HG02798 (cell line): Measurements from ENCODE around the gene ZNF44.
"Not testable (repeated sequence)": the region's sequence is repeated elsewhere in the genome, so short reads cannot be mapped to it uniquely, and the experiment has no call there.

Experiments
- ATAC-seq: cut with Tn5 transposase; IDR thresholded peaks from one replicate; pipeline ENCODE4 v1.9.1; 2021; ENCODE audit warnings: mild to moderate bottlenecking; ENCODE audit not compliant: unreplicated experiment, poor library complexity

ZNF44 gene

DNA sequence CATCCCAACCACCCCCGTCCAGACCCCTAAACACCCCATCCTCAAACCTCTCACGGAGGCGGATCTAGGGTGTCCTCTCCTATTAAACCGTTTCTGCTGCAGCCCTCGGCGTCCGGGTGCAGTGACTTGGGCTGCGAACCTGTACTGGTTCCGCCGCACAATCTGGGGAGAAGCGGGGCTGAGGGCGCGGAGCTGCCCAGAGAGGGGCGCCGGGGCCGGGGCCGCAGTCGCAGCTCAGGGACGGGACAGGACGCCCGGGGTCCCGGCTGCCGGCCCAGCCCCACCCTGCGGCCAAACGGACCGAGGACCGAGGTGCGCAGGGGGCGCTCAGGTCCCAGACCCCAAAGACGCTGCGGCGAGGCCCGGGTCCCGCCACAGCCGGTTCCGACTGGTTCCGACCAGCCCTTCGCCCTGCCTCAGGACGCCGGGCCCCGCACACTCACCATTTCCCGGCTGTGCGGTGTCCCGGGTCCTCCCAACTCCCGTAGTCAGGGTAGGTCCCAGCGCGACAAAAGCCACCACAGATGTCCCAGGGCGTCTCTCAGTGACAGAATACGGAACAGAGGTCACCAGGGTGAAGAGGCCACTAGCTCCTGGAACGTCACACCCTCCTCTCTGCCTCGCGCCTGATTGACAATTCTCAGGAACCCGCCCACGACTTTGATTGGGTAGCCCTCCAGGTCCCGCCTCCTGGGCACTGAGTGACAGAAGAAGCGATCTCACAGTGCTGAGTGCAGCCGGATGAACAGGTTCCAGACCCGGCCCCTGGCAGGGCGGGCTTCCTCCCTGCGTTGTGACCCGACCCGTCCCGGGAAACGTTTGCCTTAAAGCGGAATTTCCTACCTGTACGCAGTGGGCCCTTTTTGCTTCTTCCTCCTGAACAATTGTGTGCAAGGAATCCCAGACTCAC, at the start of gene ZNF44:
Gene ZNF44 (minus strand): TSS at position 635 of the 910 bp plus-strand sequence. CDS start 189 bp downstream, at position 446.
- peak; percentile 95 for ATAC-seq

DNA sequence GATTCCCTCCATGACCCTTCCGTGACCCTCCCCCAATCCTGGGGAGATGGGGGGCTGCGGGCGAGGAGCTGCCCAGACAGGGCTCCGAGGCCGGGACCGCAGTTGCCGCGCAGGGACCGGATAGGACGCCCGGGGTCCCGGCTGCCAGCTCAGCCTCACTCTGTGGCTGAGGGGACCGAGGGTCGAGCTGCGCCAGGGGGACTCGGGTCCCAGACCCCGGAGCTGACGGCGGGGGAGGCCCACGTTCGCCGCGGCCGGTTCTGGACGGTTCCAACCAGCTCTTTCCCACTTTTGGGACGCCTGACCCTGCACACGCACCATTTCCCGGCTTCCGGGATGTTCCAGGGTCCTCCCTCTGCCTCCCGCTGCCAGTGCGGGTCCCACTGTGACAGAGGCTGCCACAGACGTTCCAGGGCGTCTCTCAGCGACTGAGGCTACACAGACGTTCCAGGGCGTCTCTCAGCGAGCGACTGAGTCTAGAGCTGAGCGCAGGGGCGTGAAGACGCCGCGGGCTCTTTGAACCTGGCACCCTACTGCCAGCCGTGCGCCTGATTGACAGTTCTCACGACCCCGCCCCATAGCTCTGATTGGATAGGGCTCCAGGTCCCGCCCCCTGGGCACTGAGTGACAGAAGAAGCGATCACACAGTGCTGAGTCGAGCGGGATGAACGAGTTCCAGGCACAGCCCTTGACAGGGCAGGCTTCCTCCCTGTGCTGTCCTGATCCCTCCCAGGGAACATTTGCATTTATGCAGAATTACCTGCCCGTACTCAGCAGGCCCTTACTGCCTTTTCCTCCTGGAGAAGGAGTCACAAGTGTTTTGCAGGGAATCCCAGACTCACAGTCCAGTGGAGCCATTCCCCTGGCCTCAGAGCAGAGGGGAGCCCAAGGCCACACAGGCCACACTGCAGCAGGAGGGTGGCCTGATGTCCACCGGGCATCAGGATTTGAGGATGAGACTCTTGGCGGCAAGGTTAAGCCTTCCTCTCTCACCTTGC, 38.8 kb upstream of the ZNF44 start, which contains the start of gene ZNF563:
Gene ZNF563 (minus strand): TSS at position 472 of the 998 bp plus-strand sequence. CDS start 151 bp downstream, at position 321.
- ATAC-seq = peak; percentile 96

DNA sequence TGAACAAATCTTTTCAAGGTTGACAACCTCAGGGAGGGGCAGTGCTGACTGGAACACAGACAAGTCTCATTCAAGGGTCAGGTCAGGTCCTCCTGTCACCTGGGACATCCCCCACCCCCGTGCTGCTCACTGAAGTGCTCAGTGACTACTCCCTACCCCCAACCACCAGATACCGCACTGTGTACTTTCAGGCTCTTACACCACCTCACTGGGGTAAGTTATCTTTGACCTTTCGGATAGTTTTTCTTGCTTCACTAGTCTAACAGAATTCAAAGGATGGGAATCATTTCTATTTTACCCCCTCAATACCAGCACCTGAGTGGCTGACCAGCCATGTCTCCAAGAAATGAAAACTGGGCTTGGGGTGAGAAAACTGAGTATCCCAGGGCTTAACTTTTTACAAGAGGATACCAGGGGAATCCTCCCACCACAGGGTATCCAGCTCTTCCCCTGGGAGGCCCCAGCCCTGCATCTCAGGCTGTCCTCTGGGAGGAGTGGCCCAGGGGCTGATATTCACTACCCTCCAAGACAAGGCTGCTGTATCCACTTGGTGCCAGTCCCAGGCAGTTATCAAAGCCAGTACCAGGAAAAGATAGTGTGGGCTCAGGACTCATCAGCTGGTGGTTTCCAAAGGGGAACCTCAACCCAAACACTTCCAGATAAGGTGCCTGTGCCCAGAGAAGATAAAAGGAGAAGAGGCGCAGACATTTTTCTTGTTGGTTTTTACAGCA, 36.7 kb upstream of the ZNF44 start:
- ATAC-seq = peak; percentile 41

DNA sequence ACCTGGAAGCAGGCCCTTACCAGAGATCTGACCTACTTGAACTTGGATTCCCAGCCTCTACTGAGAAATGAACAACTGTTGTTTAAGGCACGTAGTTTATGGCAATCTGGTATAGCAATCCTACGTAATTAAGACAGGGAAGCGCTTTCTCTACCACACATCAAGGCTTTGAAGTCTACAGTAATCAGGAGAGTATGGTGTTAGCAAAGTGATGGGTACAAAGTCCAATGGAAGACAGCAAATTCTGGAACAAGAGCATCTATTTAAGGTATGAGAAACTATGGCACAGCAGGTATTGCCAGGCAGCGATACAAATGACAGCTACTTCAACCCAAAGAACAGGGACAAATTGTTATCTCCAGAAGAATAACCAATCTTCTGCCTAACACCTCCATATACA, 35.7 kb upstream of the ZNF44 start:
- ATAC-seq = no peak

DNA sequence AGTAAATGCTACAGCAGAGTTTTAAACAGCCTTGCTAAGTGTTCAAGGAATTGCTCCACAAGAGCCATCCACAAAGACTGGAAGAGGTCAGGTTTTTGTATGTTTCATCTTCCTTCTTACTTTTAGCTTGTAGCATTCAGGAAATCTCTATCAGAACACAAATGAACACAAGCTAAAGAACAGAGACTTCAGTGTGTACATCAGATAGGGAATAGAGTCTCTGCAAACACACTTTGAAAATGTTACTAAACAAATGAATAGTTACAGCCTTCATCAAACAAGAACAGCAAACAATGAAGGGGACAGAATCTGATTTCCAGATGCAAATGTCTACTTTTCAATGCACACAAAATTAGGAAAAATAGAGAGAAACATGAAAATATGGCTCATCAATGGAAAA, 31.0 kb upstream of the ZNF44 start:
- ATAC-seq = no peak

DNA sequence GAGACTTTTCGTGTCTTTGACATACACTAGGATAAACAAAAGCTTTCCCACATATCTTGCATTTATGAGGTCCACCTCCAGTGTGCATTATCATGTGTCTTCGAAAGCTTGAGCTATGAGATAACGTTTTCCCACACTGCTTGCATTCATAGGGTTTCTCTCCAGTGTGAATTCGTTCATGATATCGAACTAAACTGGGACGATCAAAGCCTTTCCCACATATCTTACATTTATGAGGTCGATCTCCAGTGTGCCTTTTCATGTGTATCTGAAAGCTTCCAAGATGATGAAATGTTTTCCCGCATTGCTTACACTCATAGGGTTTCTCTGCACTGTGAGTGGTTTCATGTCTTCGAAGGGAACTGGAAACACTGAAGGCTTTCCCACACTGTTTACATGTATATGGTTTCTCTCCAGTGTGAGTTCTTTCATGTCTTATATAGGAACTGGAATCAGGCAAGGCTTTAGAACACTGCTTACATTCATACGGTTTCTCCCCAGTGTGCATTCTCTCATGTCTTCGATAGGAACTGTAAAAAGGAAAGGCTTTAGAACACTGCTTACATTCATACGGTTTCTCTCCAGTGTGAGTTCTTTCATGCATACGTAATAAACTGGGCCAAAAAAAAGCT, 24.2 kb upstream of the ZNF44 start:
- ATAC-seq = no peak

DNA sequence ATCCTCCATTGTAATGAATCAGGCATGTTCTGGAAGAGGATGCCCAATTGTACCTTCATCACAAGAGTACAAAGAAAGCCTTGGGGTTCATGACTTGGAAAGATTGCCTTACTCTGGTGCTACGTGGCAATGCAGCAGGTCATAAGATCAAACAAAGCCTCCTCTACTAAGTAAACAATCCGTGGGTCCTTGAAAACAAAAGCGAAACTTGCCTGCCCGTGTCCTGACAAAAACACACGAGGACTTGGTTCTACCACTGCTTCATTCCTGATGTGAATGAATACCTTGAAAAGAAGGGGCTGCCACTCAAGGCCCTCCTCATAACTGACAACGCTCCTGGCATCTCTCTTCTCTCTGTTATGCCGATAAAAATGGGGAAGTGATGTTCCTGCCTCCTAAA, 19.9 kb upstream of the ZNF44 start:
- no peak for ATAC-seq

DNA sequence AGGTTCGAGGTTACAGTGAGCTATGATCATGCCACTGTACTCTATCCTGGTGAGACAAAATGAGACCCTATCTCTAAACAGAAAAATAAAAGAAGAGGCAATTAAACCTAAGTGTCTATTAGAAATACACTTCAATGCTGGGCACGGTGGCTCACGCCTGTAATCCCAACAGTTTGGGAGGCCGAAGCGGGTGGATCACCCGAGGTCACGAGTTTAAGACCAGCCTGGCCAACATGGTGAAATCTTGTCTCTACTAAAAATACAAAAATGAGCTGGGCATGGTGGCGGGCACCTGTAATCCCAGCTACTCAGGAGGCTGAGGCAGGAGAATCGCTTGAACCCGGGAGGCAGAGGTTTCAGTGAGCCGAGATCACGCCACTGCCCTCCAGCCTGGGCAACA, 14.2 kb upstream of the ZNF44 start:
- not testable (repeated sequence) for ATAC-seq

DNA sequence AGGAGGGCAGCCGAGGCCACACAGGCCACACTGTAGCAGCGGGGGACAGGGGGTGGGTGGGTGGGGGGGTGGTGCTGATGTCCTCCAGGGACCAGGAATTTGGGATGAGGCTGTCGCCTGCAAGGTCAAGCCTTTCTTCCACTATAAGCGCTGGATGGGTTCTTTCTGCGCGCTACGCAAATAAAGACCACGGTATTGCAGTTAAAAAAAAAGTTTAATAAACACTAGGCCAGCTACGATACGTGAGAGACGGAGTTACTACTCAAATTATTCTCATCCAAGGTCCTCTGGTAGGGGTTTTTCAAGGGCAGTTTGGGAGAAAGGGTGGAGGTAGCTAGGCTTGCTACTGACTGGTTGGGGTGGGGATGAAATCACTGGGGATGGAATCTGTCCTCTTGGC, 508 bp upstream of the ZNF44 start:
- ATAC-seq = no peak

DNA sequence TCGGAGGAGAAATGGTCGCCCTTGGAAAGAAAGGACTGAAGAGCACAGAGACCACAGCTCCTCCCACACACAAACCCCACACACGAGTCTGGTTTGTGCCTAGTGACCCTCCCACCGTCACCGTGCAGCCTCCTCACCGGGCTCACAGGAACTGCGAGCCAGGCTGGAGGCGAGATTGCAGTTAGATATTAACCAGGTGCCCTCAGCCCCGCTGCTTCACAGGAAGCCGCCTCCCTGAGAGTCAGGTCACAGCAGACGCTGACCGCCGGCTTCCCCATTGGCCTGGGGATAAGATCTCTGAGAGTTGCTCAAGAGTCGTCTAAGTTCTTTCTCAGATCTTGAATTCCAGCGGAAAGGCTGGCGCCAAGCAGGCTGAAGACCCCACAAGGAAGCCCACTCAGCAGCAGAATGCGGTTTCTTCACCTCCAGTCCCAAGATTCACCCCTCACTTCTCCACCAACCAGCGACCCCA, 870 bp downstream of the ZNF44 start:
- ATAC-seq = peak; percentile 49

DNA sequence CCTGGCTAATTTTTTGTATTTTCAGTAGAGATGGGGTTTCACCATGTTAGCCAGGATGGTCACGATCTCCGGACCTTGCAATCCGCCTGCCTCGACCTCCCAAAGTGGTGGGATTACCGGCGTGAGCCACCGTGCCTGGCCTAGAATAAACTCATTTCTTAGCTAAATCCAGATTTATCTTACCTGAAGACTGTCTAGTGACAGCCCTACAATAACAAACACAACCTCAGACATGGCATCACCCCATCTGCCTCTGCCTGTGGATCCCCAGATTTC, 5.0 kb downstream of the ZNF44 start:
- no peak for ATAC-seq

DNA sequence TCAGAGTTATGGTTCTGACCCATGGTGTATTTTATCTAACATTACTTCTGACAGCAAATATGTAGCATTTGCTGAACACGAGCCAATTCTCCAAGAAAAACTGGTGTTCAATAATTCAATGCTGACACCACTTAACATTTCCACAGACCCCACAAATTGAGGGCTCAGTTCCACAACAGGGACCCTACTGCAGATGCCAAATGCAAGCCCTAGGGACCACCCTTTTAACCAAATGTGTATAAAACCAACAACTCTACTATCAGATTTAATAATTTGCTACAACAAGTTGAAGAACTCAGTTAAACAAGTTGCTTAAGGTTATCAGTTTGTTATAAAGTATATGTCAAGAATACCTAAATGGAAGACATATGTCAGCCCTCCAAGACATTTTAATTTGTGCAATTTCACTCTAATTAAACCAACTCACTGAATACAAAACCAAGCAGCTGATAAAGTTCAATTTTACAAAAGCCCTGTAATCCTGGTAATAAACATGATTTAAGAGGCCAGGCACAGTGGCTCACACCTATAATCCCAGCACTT, 6.7 kb downstream of the ZNF44 start:
- ATAC-seq = no peak

DNA sequence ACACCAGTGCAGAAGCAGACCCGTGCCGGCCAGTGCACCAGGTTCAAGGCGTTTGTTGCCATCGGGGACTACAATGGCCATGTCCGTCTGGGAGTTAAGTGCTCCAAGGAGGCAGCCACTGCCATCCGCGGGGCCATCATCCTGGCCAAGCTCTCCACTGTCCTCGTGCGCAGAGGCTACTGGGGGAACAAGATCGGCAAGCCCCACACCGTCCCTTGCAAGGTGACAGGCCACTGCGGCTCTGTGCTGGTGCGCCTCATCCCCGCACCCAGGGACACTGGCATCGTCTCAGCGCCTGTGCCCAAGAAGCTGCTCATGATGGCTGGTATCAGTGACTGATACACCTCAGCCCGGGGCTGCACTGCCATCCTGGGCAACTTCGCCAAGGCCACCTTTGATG, 10.1 kb downstream of the ZNF44 start:
- no peak for ATAC-seq

DNA sequence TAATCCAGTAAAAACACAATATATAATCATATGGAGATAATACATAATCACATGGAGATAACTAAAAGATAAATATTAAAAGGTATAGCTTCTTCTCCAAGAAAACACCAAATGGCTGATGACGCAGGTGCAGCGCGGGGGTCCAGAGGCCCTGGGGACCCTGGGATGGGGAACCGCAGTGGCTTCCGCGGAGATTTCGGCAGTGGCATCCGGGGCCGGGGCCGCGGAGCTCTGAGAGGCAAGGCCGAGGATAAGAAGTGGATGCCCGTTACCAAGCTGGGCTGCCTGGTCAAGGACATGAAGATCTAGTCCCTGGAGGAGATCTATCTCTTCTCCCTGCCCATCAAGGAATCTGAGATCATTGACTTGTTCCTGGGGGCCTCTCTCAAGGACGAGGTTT, 10.5 kb downstream of the ZNF44 start:
- no peak for ATAC-seq

DNA sequence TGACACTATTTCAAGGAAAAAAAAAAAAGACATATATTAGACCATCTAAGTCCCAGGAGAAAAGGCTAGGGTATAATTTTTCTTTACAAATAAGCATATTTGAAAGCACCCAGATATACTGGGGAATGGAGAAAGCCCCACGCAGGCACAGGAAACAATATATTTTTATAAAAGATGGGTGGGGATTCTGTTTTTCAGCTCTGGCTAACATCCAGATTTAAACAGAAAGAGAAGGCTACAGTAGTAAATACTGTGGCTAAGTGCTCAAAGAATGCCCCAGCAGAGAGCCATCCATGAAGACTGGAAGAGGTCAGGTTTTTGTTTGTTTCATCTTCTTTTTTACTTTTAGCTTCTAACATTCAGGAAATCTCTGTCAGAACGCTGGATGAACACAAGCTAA, 16.0 kb downstream of the ZNF44 start:
- no peak for ATAC-seq

DNA sequence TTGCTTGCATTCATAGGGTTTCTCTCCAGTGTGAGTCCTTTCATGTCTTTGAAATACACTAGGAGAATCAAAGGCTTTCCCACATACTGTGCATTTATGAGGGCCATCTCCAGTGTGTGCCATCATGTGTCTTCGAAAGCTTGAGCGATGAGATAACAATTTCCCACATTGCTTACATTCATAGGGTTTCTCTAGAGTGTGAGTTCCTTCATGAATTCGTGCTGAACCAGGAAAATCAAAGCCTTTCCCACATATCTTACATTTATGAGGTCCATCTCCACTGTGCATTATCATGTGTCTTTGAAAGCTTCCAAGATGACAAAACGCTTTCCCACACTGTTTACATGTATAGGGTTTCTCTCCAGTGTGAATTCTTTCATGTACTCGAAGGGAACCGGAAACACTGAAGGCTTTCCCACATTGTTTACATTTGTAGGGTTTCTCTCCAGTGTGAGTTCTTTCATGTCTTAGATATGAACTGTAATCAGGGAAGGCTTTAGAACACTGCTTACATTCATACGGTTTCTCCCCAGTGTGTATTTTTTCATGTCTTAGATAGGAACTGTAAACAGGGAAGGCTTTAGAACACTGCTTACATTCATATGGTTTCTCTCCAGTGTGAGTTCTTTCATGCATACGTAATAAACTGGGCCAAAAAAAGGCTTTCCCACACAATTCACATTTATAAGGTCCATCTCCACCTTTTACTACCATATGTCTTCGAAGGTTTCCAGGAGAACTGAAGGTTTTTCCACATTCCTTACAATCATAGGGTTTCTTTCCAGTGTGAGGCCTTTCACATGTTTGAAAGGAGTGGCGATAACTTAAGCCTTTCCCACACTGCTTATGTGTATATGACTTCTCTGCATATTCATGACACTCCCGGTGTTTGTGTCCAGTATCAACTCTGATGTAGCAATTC, 21.4 kb downstream of the ZNF44 start:
- ATAC-seq = no peak

DNA sequence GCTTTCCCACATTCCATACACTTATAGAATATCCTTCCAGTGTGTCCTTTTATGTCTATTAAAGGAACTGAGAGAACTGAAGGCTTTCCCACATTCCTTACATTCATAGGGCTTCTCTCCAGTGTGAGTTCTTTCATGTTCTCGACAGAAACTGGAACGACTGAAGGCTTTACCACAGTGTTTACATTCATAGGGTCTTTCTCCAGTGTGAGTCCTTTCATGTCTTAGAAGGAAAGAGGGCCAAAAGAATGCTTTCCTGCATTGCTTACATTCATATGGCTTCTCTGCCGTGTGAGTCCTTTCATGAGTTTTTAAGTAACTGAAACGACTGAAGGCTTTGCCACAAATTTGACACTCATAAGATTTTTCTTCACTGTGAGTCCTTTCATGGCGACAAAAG, 22.3 kb downstream of the ZNF44 start:
- ATAC-seq = no peak

DNA sequence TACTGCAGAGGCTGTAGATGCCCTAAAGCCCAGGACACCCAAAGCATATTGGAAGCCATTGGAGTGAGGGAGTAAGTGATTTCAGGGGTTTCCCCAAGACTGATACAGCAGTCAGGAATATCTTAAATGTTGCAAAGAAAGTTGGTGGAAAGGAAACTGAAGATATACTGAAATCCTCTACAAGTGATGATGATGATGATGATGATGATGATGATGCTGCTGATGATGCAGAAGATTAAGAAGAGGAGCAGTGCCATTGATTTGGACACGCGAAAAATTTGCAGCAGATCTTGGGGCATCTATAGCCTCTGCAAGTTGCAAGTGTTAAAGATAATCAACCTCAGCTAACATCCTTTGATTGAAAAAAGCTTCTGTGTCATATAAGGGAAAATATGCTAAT, 23.8 kb downstream of the ZNF44 start:
- ATAC-seq = no peak
